ENCODE measurements around the gene RPL27. TPM values are rescaled to one million over a fixed set of nuclear protein-coding genes. Genes with fewer than 3 reads are reported as not detected.

The RPL27 gene
- total and polyA plus RNA-seq, 2 of the 8 experiments (the other 6 are each of a cell fraction or from before 2014, with no cell fraction given), result 1,415 to 3,779 TPM

DNA sequence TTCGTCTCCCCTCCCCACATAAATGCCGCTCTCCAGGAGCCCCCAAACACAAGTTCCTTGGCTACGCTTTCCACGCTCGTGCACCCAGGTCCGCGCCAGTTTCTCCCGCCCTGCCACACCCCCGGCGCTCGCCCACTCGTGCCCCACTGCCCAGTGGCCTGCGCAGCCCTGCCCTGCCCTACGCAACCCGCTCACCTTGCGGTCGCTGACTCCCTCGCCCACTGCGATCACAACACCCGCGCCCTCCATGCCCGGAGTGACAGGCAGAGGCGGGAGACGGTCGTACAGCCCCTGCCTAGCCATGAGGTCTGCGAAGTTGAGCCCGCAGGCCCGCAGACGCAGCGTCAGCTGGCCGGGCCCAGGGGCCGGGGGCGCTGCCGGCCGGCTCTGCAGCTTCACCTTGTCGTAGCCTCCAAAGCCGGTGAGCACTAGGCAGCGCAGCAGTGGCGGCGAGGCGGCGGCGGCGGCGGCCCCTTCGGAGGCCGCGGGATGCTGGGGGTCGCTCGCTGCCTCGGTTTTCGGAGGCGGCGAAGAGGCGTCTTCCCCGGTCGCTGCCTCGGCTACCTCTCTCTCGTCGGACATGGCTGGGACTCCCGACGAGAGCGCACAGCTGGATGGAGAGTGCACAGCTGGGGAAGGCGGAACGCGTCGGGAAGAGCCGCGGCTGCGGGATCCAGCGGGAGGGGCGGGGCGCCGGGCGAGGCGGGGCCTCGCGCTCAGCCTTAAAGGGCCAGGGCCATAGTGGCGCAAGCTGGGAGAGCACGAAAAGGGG is 23.7 kb downstream of the RPL27 start, which contains the start of gene VAT1 (continued):
- TF ChIP-seq, protein P1, sequence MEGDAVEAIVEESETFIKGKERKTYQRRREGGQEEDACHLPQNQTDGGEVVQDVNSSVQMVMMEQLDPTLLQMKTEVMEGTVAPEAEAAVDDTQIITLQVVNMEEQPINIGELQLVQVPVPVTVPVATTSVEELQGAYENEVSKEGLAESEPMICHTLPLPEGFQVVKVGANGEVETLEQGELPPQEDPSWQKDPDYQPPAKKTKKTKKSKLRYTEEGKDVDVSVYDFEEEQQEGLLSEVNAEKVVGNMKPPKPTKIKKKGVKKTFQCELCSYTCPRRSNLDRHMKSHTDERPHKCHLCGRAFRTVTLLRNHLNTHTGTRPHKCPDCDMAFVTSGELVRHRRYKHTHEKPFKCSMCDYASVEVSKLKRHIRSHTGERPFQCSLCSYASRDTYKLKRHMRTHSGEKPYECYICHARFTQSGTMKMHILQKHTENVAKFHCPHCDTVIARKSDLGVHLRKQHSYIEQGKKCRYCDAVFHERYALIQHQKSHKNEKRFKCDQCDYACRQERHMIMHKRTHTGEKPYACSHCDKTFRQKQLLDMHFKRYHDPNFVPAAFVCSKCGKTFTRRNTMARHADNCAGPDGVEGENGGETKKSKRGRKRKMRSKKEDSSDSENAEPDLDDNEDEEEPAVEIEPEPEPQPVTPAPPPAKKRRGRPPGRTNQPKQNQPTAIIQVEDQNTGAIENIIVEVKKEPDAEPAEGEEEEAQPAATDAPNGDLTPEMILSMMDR (IDR thresholded peaks at IDR 0.05; ENCODE audit: control extremely low read depth in 1 of 3, insufficient read depth in 1 of 3, low read depth in 1 of 3, low read length in 3 of 3), result peak in 1 of 3 experiments; percentile 2; a peak in 1 of 4 replicates
- 0 out of 2 replicates have a peak, but pooled peaks have one; percentile 28 for TF ChIP-seq SP1 (IDR thresholded peaks at IDR 0.05; ENCODE audit: low read depth, low read length)
- peak; percentile 63 for TF ChIP-seq TAF1 (IDR thresholded peaks at IDR 0.05; ENCODE audit: low read depth, low read length)
- TF ChIP-seq SAP30 (IDR thresholded peaks at IDR 0.05; ENCODE audit: insufficient read depth, insufficient replicate concordance, low read length), result no peak
- no peak for TF ChIP-seq POU5F1 (IDR thresholded peaks at IDR 0.05; ENCODE audit: low read depth, low read length)
- TF ChIP-seq CBX8 (IDR thresholded peaks at IDR 0.05; ENCODE audit: borderline replicate concordance, low read depth, low read length), result no peak
- TF ChIP-seq, protein P2, sequence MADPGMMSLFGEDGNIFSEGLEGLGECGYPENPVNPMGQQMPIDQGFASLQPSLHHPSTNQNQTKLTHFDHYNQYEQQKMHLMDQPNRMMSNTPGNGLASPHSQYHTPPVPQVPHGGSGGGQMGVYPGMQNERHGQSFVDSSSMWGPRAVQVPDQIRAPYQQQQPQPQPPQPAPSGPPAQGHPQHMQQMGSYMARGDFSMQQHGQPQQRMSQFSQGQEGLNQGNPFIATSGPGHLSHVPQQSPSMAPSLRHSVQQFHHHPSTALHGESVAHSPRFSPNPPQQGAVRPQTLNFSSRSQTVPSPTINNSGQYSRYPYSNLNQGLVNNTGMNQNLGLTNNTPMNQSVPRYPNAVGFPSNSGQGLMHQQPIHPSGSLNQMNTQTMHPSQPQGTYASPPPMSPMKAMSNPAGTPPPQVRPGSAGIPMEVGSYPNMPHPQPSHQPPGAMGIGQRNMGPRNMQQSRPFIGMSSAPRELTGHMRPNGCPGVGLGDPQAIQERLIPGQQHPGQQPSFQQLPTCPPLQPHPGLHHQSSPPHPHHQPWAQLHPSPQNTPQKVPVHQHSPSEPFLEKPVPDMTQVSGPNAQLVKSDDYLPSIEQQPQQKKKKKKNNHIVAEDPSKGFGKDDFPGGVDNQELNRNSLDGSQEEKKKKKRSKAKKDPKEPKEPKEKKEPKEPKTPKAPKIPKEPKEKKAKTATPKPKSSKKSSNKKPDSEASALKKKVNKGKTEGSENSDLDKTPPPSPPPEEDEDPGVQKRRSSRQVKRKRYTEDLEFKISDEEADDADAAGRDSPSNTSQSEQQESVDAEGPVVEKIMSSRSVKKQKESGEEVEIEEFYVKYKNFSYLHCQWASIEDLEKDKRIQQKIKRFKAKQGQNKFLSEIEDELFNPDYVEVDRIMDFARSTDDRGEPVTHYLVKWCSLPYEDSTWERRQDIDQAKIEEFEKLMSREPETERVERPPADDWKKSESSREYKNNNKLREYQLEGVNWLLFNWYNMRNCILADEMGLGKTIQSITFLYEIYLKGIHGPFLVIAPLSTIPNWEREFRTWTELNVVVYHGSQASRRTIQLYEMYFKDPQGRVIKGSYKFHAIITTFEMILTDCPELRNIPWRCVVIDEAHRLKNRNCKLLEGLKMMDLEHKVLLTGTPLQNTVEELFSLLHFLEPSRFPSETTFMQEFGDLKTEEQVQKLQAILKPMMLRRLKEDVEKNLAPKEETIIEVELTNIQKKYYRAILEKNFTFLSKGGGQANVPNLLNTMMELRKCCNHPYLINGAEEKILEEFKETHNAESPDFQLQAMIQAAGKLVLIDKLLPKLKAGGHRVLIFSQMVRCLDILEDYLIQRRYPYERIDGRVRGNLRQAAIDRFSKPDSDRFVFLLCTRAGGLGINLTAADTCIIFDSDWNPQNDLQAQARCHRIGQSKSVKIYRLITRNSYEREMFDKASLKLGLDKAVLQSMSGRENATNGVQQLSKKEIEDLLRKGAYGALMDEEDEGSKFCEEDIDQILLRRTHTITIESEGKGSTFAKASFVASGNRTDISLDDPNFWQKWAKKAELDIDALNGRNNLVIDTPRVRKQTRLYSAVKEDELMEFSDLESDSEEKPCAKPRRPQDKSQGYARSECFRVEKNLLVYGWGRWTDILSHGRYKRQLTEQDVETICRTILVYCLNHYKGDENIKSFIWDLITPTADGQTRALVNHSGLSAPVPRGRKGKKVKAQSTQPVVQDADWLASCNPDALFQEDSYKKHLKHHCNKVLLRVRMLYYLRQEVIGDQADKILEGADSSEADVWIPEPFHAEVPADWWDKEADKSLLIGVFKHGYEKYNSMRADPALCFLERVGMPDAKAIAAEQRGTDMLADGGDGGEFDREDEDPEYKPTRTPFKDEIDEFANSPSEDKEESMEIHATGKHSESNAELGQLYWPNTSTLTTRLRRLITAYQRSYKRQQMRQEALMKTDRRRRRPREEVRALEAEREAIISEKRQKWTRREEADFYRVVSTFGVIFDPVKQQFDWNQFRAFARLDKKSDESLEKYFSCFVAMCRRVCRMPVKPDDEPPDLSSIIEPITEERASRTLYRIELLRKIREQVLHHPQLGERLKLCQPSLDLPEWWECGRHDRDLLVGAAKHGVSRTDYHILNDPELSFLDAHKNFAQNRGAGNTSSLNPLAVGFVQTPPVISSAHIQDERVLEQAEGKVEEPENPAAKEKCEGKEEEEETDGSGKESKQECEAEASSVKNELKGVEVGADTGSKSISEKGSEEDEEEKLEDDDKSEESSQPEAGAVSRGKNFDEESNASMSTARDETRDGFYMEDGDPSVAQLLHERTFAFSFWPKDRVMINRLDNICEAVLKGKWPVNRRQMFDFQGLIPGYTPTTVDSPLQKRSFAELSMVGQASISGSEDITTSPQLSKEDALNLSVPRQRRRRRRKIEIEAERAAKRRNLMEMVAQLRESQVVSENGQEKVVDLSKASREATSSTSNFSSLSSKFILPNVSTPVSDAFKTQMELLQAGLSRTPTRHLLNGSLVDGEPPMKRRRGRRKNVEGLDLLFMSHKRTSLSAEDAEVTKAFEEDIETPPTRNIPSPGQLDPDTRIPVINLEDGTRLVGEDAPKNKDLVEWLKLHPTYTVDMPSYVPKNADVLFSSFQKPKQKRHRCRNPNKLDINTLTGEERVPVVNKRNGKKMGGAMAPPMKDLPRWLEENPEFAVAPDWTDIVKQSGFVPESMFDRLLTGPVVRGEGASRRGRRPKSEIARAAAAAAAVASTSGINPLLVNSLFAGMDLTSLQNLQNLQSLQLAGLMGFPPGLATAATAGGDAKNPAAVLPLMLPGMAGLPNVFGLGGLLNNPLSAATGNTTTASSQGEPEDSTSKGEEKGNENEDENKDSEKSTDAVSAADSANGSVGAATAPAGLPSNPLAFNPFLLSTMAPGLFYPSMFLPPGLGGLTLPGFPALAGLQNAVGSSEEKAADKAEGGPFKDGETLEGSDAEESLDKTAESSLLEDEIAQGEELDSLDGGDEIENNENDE (IDR thresholded peaks at IDR 0.05; ENCODE audit: insufficient replicate concordance, low read length), result no peak

Data from H1 (cell line).